Measurements from ENCODE around the gene TBC1D22A. TPM values are rescaled to one million over a fixed set of nuclear protein-coding genes. Genes with fewer than 3 reads are reported as not detected.

The TBC1D22A gene
- total RNA-seq, 1 experiment from 2014 or later: 26.0 TPM

- Mint-ChIP-seq H3K36me3 (ENCODE audit: insufficient read depth, unreplicated experiment) (peaks cover 11% of the 10 kb centered on the region), H3K9me3 (ENCODE audit: unreplicated experiment) (no peaks in the 10 kb centered on the region), H3K27ac (ENCODE audit: low read depth, unreplicated experiment) (no peak overlapping the region), H3K4me1 (ENCODE audit: insufficient read depth, unreplicated experiment) (peaks cover 5% of the 10 kb centered on the region), H3K27me3 (ENCODE audit: insufficient read depth, unreplicated experiment) (no peaks in the 10 kb centered on the region), H3K4me3 (ENCODE audit: unreplicated experiment) (no peak overlapping the region)
- no peak for TF ChIP-seq CTCF (IDR thresholded peaks at IDR 0.05; ENCODE audit: unreplicated experiment)
- ChIA-PET CTCF (no interaction called here), POLR2A (no interaction called here)
- intact Hi-C loops (cut with micrococcal nuclease): no loop called here
- no TSS peak for BruUV-seq (replicated peaks)
- DNase-seq (ENCODE audit: unreplicated experiment): no peak
Observed at GRCh38 chr22:46906326-46907045, 144.0 kb downstream of the TBC1D22A start.

DNA sequence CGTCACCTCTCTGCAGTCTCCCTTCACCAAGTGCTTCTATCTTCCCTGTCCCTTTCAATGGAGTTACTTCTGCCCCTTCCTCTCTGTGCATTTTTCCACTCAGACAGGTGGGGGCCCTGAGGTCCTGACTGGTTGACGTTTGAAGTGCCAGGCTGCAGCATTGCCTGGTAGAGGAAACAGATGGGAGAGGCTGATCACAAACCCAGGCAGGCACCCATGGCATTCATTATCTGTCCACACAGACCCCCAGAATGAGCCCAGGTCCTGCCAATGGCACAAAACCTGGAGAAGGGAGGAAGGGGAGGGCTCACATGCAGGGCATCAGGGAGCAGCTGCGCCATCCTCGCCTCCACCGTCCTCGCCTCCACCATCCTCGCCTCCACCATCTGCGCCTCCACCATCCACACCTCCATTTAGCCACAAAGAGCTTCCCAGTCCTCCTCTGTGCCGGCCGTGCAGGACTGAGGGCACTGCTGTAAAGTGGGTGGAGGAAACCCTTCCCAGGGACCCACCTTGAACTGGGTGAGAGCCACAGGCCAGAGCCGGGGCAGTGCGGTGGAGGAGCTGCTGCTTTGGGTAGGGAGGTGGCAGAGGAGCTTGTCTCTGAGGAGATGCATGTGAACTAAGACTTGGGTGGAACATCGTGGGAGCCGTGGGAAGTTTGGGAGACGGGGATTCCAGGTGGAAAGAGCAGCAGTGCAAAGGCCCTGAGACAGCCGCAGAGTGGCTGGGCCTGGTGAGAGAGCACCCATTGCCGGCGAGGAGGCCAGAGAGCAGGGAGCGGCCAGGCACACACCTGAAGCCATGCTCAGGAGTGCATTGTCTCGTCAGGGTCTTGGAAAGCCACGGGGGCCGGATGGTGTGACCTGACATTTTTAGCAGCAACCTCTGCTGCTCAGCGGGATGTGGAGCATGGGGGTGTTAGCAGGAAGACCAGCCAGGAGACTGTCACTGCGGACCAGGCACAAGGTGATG lies 145.1 kb downstream of the TBC1D22A start:
- ChIA-PET CTCF (interaction anchor here (0.5 kb wide), 1 partner anchor 504 kb away, joined by 3 read pairs; no protein-coding TSS in a partner anchor), POLR2A (no interaction called here)
- peaks cover 5% of the 10 kb centered on the region for H3K4me1 Mint-ChIP-seq (ENCODE audit: insufficient read depth, unreplicated experiment)
- H3K27ac Mint-ChIP-seq (ENCODE audit: low read depth, unreplicated experiment): no peak overlapping the region
- DNase-seq (ENCODE audit: unreplicated experiment): no peak
- H3K4me3 Mint-ChIP-seq (ENCODE audit: unreplicated experiment): no peak overlapping the region
- H3K36me3 Mint-ChIP-seq (ENCODE audit: insufficient read depth, unreplicated experiment): peaks cover 13% of the 10 kb centered on the region
- no peaks in the 10 kb centered on the region for H3K9me3 Mint-ChIP-seq (ENCODE audit: unreplicated experiment)
- no peak for TF ChIP-seq CTCF (IDR thresholded peaks at IDR 0.05; ENCODE audit: unreplicated experiment)
- H3K27me3 Mint-ChIP-seq (ENCODE audit: insufficient read depth, unreplicated experiment): no peaks in the 10 kb centered on the region
- no TSS peak for BruUV-seq (replicated peaks)
- intact Hi-C loops (cut with micrococcal nuclease): no loop called here

GRCh38 chr22:46908641-46909107 lies 146.2 kb downstream of the TBC1D22A start:
- Mint-ChIP-seq H3K9me3 (ENCODE audit: unreplicated experiment) (no peaks in the 10 kb centered on the region), H3K4me1 (ENCODE audit: insufficient read depth, unreplicated experiment) (peaks cover 5% of the 10 kb centered on the region), H3K27me3 (ENCODE audit: insufficient read depth, unreplicated experiment) (no peaks in the 10 kb centered on the region), H3K36me3 (ENCODE audit: insufficient read depth, unreplicated experiment) (peaks cover 24% of the 10 kb centered on the region), H3K27ac (ENCODE audit: low read depth, unreplicated experiment) (no peak overlapping the region), H3K4me3 (ENCODE audit: unreplicated experiment) (no peak overlapping the region)
- TF ChIP-seq CTCF (IDR thresholded peaks at IDR 0.05; ENCODE audit: unreplicated experiment): no peak
- POLR2A ChIA-PET: no interaction called here
- intact Hi-C loops (cut with micrococcal nuclease): no loop called here
- no peak for DNase-seq (ENCODE audit: unreplicated experiment)
- CTCF ChIA-PET: interaction anchor here (0.6 kb wide), 2 partner anchors 9 to 110 kb away, joined by 3 read pairs; no protein-coding TSS in a partner anchor
- BruUV-seq (replicated peaks): no TSS peak
